GM18861 (cell line): ENCODE data around the gene MRPL36.

Experiments
- ATAC-seq: cut with Tn5 transposase; IDR thresholded peaks from one replicate; pipeline ENCODE4 v1.9.1; 2021; ENCODE audit not compliant: unreplicated experiment

MRPL36 gene

GRCh38 chr5:1751864-1752822, 47.5 kb downstream of the MRPL36 start:
- ATAC-seq: no peak

GRCh38 chr5:1751026-1751863, 48.4 kb downstream of the MRPL36 start:
- ATAC-seq: no peak

- no peak for ATAC-seq
Observed at GRCh38 chr5:1750469-1750868, 49.2 kb downstream of the MRPL36 start.

- ATAC-seq: no peak
Observed at GRCh38 chr5:1749346-1750124, 50.1 kb downstream of the MRPL36 start.

GRCh38 chr5:1748845-1749244, 50.8 kb downstream of the MRPL36 start:
- no peak for ATAC-seq
